GM12873 (cell line): Measurements from ENCODE around the gene SPACA7.

ENCODE experiments used
- CTCF ChIP-seq: IDR thresholded peaks from 2 replicates; pipeline ENCODE4 v1.5.1; 2012; ENCODE audit warnings: low read depth, mild to moderate bottlenecking, moderate library complexity, low read length, control low read depth; ENCODE audit not compliant: insufficient read depth; ENCODE audit errors: missing control alignments

Gene SPACA7

GRCh38 chr13:112447306-112447705 lies 71.2 kb downstream of the SPACA7 start:
- no peak for TF ChIP-seq CTCF

GRCh38 chr13:112447761-112448603 lies 71.8 kb downstream of the SPACA7 start:
- no peak for TF ChIP-seq CTCF

- TF ChIP-seq CTCF = no peak
These were observed 72.7 kb downstream of the SPACA7 start for GRCh38 chr13:112448621-112449544.

GRCh38 chr13:112449545-112449930 lies 73.4 kb downstream of the SPACA7 start:
- TF ChIP-seq CTCF = no peak

- TF ChIP-seq CTCF = no peak
These were observed 74.2 kb downstream of the SPACA7 start for GRCh38 chr13:112450118-112450903.

GRCh38 chr13:112450904-112451240 lies 74.7 kb downstream of the SPACA7 start:
- TF ChIP-seq CTCF = no peak
